ENCODE measurements around the gene TMEM42.
A peak's percentile ranks its signal among the peaks of the same experiment; 100 is the strongest.

Gene TMEM42

DNA sequence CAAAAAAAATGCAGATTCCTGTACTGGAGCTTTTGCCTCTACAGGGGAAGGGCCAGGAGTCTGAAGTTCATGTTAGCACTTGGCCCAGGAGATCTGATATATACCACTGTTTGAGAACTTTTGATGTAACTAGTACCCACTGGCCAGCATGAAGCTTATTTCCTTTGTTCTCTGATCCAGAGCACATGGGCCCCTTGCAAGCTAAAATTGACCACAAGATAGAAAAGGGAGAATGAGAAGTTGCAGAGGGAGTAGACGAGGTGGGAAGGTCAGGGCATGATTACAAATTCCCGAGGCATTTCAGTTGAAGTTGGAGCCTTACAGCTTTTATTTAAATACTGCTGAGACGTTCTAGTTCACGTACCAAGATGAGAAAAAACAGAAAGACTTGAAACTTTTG is 40.9 kb downstream of the TMEM42 start:
- TF ChIP-seq, protein P1, sequence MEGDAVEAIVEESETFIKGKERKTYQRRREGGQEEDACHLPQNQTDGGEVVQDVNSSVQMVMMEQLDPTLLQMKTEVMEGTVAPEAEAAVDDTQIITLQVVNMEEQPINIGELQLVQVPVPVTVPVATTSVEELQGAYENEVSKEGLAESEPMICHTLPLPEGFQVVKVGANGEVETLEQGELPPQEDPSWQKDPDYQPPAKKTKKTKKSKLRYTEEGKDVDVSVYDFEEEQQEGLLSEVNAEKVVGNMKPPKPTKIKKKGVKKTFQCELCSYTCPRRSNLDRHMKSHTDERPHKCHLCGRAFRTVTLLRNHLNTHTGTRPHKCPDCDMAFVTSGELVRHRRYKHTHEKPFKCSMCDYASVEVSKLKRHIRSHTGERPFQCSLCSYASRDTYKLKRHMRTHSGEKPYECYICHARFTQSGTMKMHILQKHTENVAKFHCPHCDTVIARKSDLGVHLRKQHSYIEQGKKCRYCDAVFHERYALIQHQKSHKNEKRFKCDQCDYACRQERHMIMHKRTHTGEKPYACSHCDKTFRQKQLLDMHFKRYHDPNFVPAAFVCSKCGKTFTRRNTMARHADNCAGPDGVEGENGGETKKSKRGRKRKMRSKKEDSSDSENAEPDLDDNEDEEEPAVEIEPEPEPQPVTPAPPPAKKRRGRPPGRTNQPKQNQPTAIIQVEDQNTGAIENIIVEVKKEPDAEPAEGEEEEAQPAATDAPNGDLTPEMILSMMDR (IDR thresholded peaks at IDR 0.05): no peak
- Mint-ChIP-seq H3K4me1 (peaks cover 35% of the 10 kb centered on the region), H3K27ac (peak overlapping the region; percentile 23), H3K27me3 (ENCODE audit: low read depth, poor library complexity) (peaks cover 2% of the 10 kb centered on the region), H3K4me3 (no peak overlapping the region), H3K9me3 (no peaks in the 10 kb centered on the region), H3K36me3 (ENCODE audit: low read depth) (no peaks in the 10 kb centered on the region)
- DNase-seq: no peak

DNA sequence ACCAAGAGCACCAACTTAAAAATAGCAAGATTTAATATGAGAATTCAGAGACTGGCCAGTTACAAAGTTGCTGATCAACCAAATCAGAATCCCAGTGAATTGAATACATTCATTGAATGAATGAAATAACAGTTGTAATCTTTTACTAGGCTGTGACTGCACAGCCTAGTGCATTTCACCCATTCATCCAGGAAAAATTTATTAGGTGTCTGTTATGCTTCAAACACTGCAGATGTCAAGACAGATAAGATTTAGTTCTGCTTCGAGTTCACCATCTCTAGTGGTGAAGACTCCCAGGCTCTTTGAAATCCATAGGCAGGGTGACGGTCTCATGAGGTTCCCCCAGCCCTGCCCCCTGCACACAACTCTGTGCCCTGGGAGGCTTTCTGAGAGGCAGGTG is 41.6 kb downstream of the TMEM42 start:
- Mint-ChIP-seq H3K27ac (no peak overlapping the region), H3K27me3 (ENCODE audit: low read depth, poor library complexity) (peaks cover 6% of the 10 kb centered on the region), H3K4me1 (peaks cover 42% of the 10 kb centered on the region), H3K4me3 (no peak overlapping the region), H3K36me3 (ENCODE audit: low read depth) (no peaks in the 10 kb centered on the region), H3K9me3 (no peaks in the 10 kb centered on the region)
- TF ChIP-seq, protein P1 (IDR thresholded peaks at IDR 0.05): no peak
- no peak for DNase-seq

GRCh38 chr3:44903751-44904150 is 42.0 kb downstream of the TMEM42 start:
- no peak overlapping the region for H3K27ac Mint-ChIP-seq

GRCh38 chr3:44905446-44906157 is 43.9 kb downstream of the TMEM42 start:
- Mint-ChIP-seq H3K27me3 (ENCODE audit: low read depth, poor library complexity) (peaks cover 10% of the 10 kb centered on the region), H3K4me1 (peaks cover 44% of the 10 kb centered on the region), H3K9me3 (no peaks in the 10 kb centered on the region), H3K36me3 (ENCODE audit: low read depth) (no peaks in the 10 kb centered on the region), H3K27ac (no peak overlapping the region), H3K4me3 (no peak overlapping the region)
- DNase-seq: no peak
- TF ChIP-seq, protein P1 (IDR thresholded peaks at IDR 0.05): no peak

More at GRCh38 chr3:44903751-44904150, 42.0 kb downstream of the TMEM42 start:
- no peak for DNase-seq
- Mint-ChIP-seq H3K4me3 (no peak overlapping the region), H3K9me3 (no peaks in the 10 kb centered on the region), H3K36me3 (ENCODE audit: low read depth) (no peaks in the 10 kb centered on the region), H3K27me3 (ENCODE audit: low read depth, poor library complexity) (peaks cover 6% of the 10 kb centered on the region), H3K4me1 (peaks cover 46% of the 10 kb centered on the region)
- TF ChIP-seq, protein P1 (IDR thresholded peaks at IDR 0.05): no peak

- Mint-ChIP-seq H3K36me3 (ENCODE audit: low read depth) (no peaks in the 10 kb centered on the region), H3K27ac (no peak overlapping the region), H3K4me3 (no peak overlapping the region), H3K9me3 (peaks cover 8% of the 10 kb centered on the region), H3K27me3 (ENCODE audit: low read depth, poor library complexity) (peaks cover 10% of the 10 kb centered on the region), H3K4me1 (peaks cover 42% of the 10 kb centered on the region)
- TF ChIP-seq, protein P1 (IDR thresholded peaks at IDR 0.05): no peak
- no peak for DNase-seq
Measured at GRCh38 chr3:44906997-44907396, 45.3 kb downstream of the TMEM42 start.

GRCh38 chr3:44907612-44908011 is 45.9 kb downstream of the TMEM42 start:
- Mint-ChIP-seq H3K4me1 (peaks cover 40% of the 10 kb centered on the region), H3K27me3 (ENCODE audit: low read depth, poor library complexity) (peaks cover 10% of the 10 kb centered on the region), H3K4me3 (no peak overlapping the region), H3K9me3 (peaks cover 8% of the 10 kb centered on the region), H3K27ac (no peak overlapping the region), H3K36me3 (ENCODE audit: low read depth) (no peaks in the 10 kb centered on the region)
- no peak for DNase-seq
- TF ChIP-seq, protein P1 (IDR thresholded peaks at IDR 0.05): no peak
